Measurements from ENCODE around the gene NBAS. TPM values are rescaled to one million over a fixed set of nuclear protein-coding genes. Genes with fewer than 3 reads are reported as not detected.

The NBAS gene
- polyA plus RNA-seq, 1 donor (not counting 4 experiments of a cell fraction or from before 2014, with no cell fraction given), result 27.9 TPM

- Histone ChIP-seq H3K27ac (ENCODE audit: control insufficient read depth, insufficient read depth, low read length) (no peak overlapping the region), H3K9me3 (ENCODE audit: control insufficient read depth, low read depth, low read length) (no peaks in the 10 kb centered on the region), H3K9ac (ENCODE audit: control insufficient read depth, extremely low read depth, insufficient read depth, low read length) (no peak overlapping the region), H2AFZ (ENCODE audit: control insufficient read depth, low read length) (no peak overlapping the region), H4K20me1 (ENCODE audit: control insufficient read depth, extremely low read depth, insufficient read depth, low read length) (no peaks in the 10 kb centered on the region), H3K4me2 (ENCODE audit: control insufficient read depth, extremely low read depth, insufficient read depth, low read depth, low read length) (no peak overlapping the region), H3K4me3 (ENCODE audit: control insufficient read depth in 2 of 3, extremely low read depth in 1 of 3, insufficient read depth in 2 of 3, low read depth in 1 of 3, low read length in 3 of 3) (no peak overlapping the region), H3K36me3 (ENCODE audit: control insufficient read depth in 2 of 2, extremely low read depth in 1 of 2, insufficient read depth in 2 of 2, low read length in 2 of 2) (no peaks in the 10 kb centered on the region), H3K4me1 (ENCODE audit: control insufficient read depth, extremely low read depth, insufficient read depth, low read length) (peaks cover 21% of the 10 kb centered on the region), H3K79me2 (ENCODE audit: control insufficient read depth, insufficient read depth, low read length) (no peaks in the 10 kb centered on the region), H3K9me1 (ENCODE audit: control insufficient read depth, extremely low read depth, insufficient read depth, low read length) (no peaks in the 10 kb centered on the region), H3K27me3 (ENCODE audit: control insufficient read depth, extremely low read depth, insufficient read depth, low read length) (no peaks in the 10 kb centered on the region)
- dilution Hi-C loops (cut with MboI; ENCODE audit: extremely low pct_ligation_motif_present, low sequenced_read_pairs), result no loop called here
- FAIRE-seq (peak; percentile 72), DNase-seq (ENCODE audit: low read depth, low spot score) (no peak)
- TF ChIP-seq EZH2 (IDR thresholded peaks at IDR 0.05; ENCODE audit: low read length), result no peak
- TF ChIP-seq CTCF (optimal IDR thresholded peaks at IDR 0.05 in 1 of 3, IDR thresholded peaks at IDR 0.05 in 1 of 3, conservative IDR thresholded peaks at IDR 0.05 in 1 of 3; ENCODE audit: extremely low read depth in 1 of 3, insufficient read depth in 2 of 3, low read length in 3 of 3), result no peak
Measured at GRCh38 chr2:15241929-15242328, 319.2 kb downstream of the NBAS start.

- Histone ChIP-seq H4K20me1 (ENCODE audit: control insufficient read depth, extremely low read depth, insufficient read depth, low read length) (no peaks in the 10 kb centered on the region), H3K4me3 (ENCODE audit: control insufficient read depth in 2 of 3, extremely low read depth in 1 of 3, insufficient read depth in 2 of 3, low read depth in 1 of 3, low read length in 3 of 3) (no peak overlapping the region), H3K27me3 (ENCODE audit: control insufficient read depth, extremely low read depth, insufficient read depth, low read length) (no peaks in the 10 kb centered on the region), H3K4me1 (ENCODE audit: control insufficient read depth, extremely low read depth, insufficient read depth, low read length) (peaks cover 21% of the 10 kb centered on the region), H3K4me2 (ENCODE audit: control insufficient read depth, extremely low read depth, insufficient read depth, low read depth, low read length) (peak overlapping the region; percentile 29), H3K9me3 (ENCODE audit: control insufficient read depth, low read depth, low read length) (no peaks in the 10 kb centered on the region), H2AFZ (ENCODE audit: control insufficient read depth, low read length) (no peak overlapping the region), H3K9me1 (ENCODE audit: control insufficient read depth, extremely low read depth, insufficient read depth, low read length) (no peaks in the 10 kb centered on the region), H3K36me3 (ENCODE audit: control insufficient read depth in 2 of 2, extremely low read depth in 1 of 2, insufficient read depth in 2 of 2, low read length in 2 of 2) (no peaks in the 10 kb centered on the region), H3K27ac (ENCODE audit: control insufficient read depth, insufficient read depth, low read length) (no peak overlapping the region), H3K79me2 (ENCODE audit: control insufficient read depth, insufficient read depth, low read length) (no peaks in the 10 kb centered on the region), H3K9ac (ENCODE audit: control insufficient read depth, extremely low read depth, insufficient read depth, low read length) (no peak overlapping the region)
- FAIRE-seq, result peak; percentile 78
- peak; percentile 5 for DNase-seq (ENCODE audit: low read depth, low spot score)
- dilution Hi-C loops (cut with MboI; ENCODE audit: extremely low pct_ligation_motif_present, low sequenced_read_pairs), result no loop called here
- TF ChIP-seq CTCF (optimal IDR thresholded peaks at IDR 0.05 in 1 of 3, IDR thresholded peaks at IDR 0.05 in 1 of 3, conservative IDR thresholded peaks at IDR 0.05 in 1 of 3; ENCODE audit: extremely low read depth in 1 of 3, insufficient read depth in 2 of 3, low read length in 3 of 3), result no peak
- no peak for TF ChIP-seq EZH2 (IDR thresholded peaks at IDR 0.05; ENCODE audit: low read length)
Measured at GRCh38 chr2:15241201-15241600, 319.9 kb downstream of the NBAS start.

All from keratinocyte (primary cell).